Suppressor macrophage (primary cell): ENCODE data around the gene EFHC2.

Experiments
- DNase-seq, 4 experiments: peaks; one replicate each; pipeline ENCODE4 v3.0.0-alpha.2; 2020 to 2022

The EFHC2 gene

GRCh38 chrX:44291468-44292092 lies 51.9 kb downstream of the EFHC2 start:
- DNase-seq = no peak

- DNase-seq = no peak
Measured at GRCh38 chrX:44290718-44291117, 52.8 kb downstream of the EFHC2 start.

DNA sequence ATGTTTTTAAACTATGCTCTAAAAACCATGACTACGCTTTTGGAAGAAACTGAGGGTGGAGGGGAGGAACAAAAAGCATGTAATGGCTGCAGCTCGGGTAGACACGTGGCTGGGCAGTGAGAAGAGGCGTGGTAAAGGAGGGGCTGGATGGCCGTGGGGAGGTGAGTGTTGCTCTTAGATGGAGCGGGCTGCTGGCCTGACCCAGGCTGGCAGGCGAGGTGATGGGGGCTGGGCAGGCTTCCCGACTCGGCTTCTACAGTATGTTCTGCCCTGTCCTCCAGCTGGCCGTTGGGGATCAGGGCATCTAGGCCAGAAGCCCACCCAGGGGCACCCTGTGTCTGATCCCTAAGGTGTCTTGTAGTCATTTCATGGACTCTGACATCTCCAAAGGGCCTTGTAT lies 60.7 kb downstream of the EFHC2 start:
- DNase-seq = no peak

GRCh38 chrX:44280116-44280515 lies 63.4 kb downstream of the EFHC2 start:
- DNase-seq = peak in 2 of 4 experiments; percentile 20 to 37

DNA sequence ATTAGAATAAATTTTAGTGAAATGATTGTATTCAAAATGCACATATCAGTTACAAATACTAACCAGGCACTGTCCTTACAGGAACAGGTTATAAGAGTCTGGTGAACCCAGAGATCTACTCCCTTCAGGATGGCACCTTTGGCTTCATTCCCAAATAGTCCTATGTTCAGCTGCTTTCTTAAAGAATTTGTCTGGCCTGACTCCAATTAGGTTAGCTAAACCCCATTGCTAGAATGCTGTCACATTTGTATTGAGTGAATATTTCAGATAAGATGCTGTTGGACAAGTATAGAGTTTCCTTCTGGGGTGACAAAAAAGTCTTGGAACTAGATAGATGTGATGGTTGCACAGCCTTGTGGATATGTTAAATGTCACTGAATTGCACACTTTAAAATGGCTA lies 69.4 kb downstream of the EFHC2 start:
- no peak for DNase-seq

GRCh38 chrX:44267861-44268260 lies 75.6 kb downstream of the EFHC2 start:
- DNase-seq = no peak

DNA sequence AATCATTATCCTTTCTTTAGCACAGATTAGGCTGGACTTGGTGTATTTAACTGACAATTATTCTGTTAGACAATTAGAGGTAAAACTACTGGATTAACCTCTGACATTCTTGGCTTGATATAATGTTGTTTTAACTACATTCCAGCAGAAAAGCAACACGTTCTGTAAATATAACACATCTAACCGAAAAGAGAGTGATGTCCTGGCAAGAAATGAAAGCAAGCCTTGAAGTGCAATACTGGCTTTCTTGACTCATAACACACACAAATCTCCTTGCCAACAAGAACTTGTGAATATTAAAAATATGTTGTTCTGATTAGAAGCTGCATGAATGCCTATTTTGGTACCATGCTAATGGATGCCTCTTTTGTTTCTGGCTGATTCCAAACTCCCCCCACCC lies 76.4 kb downstream of the EFHC2 start:
- no peak for DNase-seq

GRCh38 chrX:44265559-44265958 lies 77.9 kb downstream of the EFHC2 start:
- no peak for DNase-seq

DNA sequence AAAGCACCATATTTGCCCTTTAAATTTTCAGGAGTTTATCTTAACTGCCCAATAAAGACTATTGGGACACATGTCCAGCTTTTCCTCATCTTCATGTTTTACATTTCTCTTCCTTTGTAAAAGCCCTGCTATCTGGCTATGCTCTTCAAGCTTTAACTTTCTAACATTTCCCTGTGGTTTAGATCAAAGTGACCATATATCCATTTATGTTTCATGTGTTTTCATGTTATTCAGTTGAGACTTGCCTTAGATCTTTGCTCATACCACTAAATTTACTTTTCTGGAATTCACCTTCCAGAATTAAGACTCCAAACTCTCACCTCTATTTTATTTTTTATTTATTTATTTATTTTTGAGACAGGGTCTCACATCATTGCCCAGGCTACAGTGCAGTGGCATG lies 78.5 kb downstream of the EFHC2 start:
- no peak for DNase-seq

GRCh38 chrX:44261286-44261685 lies 82.2 kb downstream of the EFHC2 start:
- peak in 1 of 4 experiments; percentile 26 for DNase-seq

DNA sequence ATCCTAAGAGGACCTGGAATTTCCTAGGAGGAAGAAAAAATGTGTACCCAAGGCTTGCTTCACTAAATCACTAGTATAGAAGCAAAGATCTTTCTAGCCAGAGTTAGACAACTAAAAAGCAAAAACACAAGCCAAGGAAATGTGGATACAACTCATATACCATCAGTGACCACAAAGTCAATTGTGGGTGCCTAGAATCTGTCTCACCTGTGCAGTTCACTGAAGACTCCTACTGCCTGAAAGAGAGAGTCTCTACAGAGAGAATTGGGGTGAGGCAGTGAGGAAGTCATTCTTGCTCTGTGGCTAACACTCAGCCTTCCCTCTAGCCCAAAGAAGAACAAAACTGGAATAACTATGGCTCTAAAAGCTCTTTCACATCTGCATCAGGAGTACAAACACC lies 82.9 kb downstream of the EFHC2 start:
- DNase-seq = no peak

- DNase-seq = peak in 2 of 4 experiments; percentile 17 to 37
Measured at GRCh38 chrX:44255742-44256141, 87.7 kb downstream of the EFHC2 start.

- DNase-seq = no peak
Measured at GRCh38 chrX:44253575-44253942, 89.9 kb downstream of the EFHC2 start.

- peak in 2 of 4 experiments; percentile 10 to 11 for DNase-seq
Measured at GRCh38 chrX:44252688-44253574, 90.5 kb downstream of the EFHC2 start.

GRCh38 chrX:44247468-44247867 lies 96.0 kb downstream of the EFHC2 start:
- peak in 1 of 4 experiments; percentile 7 for DNase-seq

- DNase-seq = no peak
Measured at GRCh38 chrX:44246826-44247225, 96.6 kb downstream of the EFHC2 start.

DNA sequence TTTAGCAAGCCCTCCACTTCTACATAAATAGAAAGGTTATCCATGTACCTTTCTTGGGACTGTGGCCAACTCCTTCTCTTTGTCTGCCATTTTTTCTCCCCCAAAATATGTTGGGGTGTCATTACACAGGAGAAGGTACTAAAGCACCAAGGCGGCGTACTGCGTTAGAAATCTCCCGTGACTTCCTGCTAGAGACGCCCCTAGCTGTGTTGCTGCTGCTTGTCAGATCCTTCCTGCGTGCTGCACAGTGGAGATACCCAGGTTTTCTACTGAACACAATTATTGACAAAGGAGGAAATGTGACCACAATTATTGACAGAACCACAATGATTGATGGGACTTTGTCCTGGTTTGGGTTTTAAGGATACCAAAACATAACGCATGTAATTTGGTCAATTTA lies 97.7 kb downstream of the EFHC2 start:
- peak in 1 of 4 experiments; percentile 2 for DNase-seq

DNA sequence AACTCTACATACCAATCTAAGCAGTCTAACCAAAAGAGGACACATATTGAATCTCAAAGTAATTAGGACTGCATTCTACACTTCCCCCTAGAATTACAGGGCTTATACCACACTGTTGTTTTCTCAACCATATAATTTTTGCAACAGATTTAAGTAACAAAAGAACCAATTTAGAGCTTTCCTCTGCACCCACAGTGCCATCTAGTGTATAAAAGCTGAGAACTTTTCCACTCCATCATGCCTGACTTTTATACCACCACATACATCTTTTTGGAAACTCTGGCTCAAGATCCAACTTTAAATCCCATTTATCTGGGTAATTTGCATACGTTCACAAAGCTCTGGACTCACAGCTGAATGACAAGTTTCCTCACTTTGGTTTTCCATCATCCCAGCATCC lies 99.5 kb downstream of the EFHC2 start:
- DNase-seq = peak; percentile 12 to 62 (median 40)

DNA sequence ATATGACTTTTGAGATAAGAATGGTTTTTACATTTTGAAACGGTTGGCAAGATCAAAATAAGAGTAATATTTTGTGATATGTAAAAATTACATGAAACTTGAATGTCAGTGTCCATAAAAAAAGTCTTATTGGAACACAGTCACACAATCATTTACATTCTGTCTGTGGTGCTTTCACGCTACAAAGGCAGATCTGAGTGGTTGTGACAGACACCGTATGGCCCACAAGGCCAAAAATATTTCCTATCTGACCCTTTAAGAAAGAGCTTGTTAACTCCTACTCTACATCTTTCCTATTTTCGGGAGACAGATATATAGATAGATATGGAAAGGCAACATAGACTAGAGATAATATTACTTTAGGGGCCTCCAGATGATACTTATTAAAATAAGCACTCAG lies 101.9 kb downstream of the EFHC2 start:
- DNase-seq = no peak

GRCh38 chrX:44240036-44240435 lies 103.4 kb downstream of the EFHC2 start:
- DNase-seq = no peak

GRCh38 chrX:44239036-44239435 lies 104.4 kb downstream of the EFHC2 start:
- DNase-seq = no peak

DNA sequence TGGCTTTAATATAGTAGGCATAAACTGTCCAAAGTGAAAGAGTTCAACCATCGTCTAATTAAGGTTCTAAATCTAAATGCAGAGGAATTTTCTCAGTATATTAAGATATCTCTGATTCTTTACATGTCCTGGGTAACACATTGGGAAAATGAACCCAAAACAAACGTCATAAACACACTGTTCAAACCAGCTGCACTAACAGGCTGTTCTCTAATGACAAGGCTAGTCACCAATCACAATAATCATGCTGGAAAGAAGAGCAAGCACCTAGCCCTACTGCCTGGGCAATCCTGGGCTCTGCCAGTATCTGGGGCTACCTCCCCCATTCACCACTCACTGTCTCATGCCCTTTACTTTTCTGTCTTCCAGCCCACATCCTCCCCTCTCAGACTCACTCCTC lies 107.9 kb downstream of the EFHC2 start:
- DNase-seq = no peak

GRCh38 chrX:44234541-44234940 lies 108.9 kb downstream of the EFHC2 start:
- no peak for DNase-seq

DNA sequence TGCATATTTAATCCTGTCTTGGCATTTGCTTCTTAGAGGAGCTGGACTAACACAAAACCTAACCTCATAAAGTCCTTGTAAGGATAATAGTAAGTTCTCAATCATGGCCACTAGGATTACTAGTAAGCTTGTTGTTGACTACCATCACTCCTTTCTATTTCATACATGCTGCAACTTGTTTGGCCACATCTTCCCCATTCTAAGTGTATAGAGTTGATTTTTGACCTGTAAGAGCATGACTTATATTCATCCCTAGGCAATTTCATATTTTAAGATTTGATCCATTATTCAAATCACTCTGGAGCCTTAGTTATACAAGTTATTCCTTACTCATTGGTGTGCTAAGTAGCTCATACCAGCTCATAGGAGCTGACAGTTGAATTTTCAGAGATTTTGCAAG lies 109.4 kb downstream of the EFHC2 start:
- DNase-seq = no peak
